ENCODE results near the gene ZNF185.

DNA sequence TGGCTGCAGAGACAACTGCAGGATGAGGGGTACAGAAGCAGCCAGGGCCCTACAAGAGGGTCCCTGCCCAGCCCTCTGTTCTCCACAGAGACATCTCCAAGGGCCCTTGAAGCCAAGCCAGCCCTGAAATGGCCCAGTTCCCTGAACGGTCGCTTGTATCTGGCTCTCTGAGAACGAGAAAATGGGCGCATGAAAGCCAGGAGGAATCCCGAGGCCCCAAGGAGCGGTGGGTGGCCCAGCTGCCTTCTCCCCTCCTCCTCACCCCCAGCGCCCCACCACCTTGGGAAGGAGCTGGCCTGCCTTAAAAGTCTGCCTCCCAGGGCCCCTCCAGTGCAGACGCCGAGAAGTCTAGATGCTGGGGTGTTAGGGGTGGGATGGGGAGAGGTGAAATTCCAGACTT lies 5.7 kb downstream of the ZNF185 start:
- TF ChIP-seq EP300 (IDR thresholded peaks at IDR 0.05) (no peak), POLR2A (IDR thresholded peaks at IDR 0.05) (no peak)
- TF ChIP-seq, protein P1, sequence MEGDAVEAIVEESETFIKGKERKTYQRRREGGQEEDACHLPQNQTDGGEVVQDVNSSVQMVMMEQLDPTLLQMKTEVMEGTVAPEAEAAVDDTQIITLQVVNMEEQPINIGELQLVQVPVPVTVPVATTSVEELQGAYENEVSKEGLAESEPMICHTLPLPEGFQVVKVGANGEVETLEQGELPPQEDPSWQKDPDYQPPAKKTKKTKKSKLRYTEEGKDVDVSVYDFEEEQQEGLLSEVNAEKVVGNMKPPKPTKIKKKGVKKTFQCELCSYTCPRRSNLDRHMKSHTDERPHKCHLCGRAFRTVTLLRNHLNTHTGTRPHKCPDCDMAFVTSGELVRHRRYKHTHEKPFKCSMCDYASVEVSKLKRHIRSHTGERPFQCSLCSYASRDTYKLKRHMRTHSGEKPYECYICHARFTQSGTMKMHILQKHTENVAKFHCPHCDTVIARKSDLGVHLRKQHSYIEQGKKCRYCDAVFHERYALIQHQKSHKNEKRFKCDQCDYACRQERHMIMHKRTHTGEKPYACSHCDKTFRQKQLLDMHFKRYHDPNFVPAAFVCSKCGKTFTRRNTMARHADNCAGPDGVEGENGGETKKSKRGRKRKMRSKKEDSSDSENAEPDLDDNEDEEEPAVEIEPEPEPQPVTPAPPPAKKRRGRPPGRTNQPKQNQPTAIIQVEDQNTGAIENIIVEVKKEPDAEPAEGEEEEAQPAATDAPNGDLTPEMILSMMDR (IDR thresholded peaks at IDR 0.05): no peak
